ENCODE results near the gene MRTFB. TPM values are rescaled to one million over a fixed set of nuclear protein-coding genes. Genes with fewer than 3 reads are reported as not detected.
A peak's percentile ranks its signal among the peaks of the same experiment; 100 is the strongest.

Gene MRTFB
- total RNA-seq, 1 experiment from 2014 or later: 12.7 TPM

GRCh38 chr16:14097182-14097959 lies 26.3 kb downstream of the MRTFB start:
- peak; percentile 65 for ATAC-seq
- H3K27ac ChIP-seq (ENCODE audit: low read length): peak overlapping the region; percentile 88
- CTCF ChIA-PET: no interaction called here

GRCh38 chr16:14098081-14098480 lies 27.0 kb downstream of the MRTFB start:
- peak overlapping the region; percentile 88 for H3K27ac ChIP-seq (ENCODE audit: low read length)
- H3K9me3 ChIP-seq (ENCODE audit: low read length): no peaks in the 10 kb centered on the region
- peaks cover 76% of the 10 kb centered on the region for H3K79me2 ChIP-seq (ENCODE audit: low read length)
- no peaks in the 10 kb centered on the region for H3K27me3 ChIP-seq (ENCODE audit: low read length)
- H3K9ac ChIP-seq (ENCODE audit: low read length): no peak overlapping the region
- BruUV-seq (replicated peaks): no TSS peak
- no peaks in the 10 kb centered on the region for H3K9me2 ChIP-seq (replicated peaks; ENCODE audit: low read length)
- H4K20me1 ChIP-seq (ENCODE audit: low read length): no peaks in the 10 kb centered on the region
- CTCF ChIA-PET: no interaction called here
- peaks cover 7% of the 10 kb centered on the region for H3F3A ChIP-seq (ENCODE audit: low read length, unreplicated experiment)
- H3K4me1 ChIP-seq (ENCODE audit: insufficient read depth, low read length): peaks cover 41% of the 10 kb centered on the region
- peak overlapping the region; percentile 85 for H3K4me2 ChIP-seq (ENCODE audit: low read length)
- no peak overlapping the region for H2AFZ ChIP-seq (ENCODE audit: low read length)
- H3K36me3 ChIP-seq (ENCODE audit: low read depth, low read length): no peaks in the 10 kb centered on the region
- POLR2A ChIA-PET (ENCODE audit: unreplicated experiment): no interaction called here
- TF ChIP-seq, protein P1, sequence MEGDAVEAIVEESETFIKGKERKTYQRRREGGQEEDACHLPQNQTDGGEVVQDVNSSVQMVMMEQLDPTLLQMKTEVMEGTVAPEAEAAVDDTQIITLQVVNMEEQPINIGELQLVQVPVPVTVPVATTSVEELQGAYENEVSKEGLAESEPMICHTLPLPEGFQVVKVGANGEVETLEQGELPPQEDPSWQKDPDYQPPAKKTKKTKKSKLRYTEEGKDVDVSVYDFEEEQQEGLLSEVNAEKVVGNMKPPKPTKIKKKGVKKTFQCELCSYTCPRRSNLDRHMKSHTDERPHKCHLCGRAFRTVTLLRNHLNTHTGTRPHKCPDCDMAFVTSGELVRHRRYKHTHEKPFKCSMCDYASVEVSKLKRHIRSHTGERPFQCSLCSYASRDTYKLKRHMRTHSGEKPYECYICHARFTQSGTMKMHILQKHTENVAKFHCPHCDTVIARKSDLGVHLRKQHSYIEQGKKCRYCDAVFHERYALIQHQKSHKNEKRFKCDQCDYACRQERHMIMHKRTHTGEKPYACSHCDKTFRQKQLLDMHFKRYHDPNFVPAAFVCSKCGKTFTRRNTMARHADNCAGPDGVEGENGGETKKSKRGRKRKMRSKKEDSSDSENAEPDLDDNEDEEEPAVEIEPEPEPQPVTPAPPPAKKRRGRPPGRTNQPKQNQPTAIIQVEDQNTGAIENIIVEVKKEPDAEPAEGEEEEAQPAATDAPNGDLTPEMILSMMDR (conservative IDR thresholded peaks at IDR 0.05; ENCODE audit: low read depth, low read length): no peak
- no peak for TF ChIP-seq EZH2phosphoT487 (IDR thresholded peaks at IDR 0.05; ENCODE audit: borderline replicate concordance, low read length)
- no peak for TF ChIP-seq EZH2 (IDR thresholded peaks at IDR 0.05; ENCODE audit: low read length, unreplicated experiment)
- DNase-seq (no peak), ATAC-seq (no peak)
- H3K4me3 ChIP-seq (ENCODE audit: low read length): peak overlapping the region; percentile 58
- intact Hi-C loops (cut with micrococcal nuclease): loop anchor here (10.0 kb wide), 1 partner anchor 87 kb away; no protein-coding TSS in a partner anchor

More at GRCh38 chr16:14097182-14097959, 26.3 kb downstream of the MRTFB start:
- peaks cover 75% of the 10 kb centered on the region for H3K79me2 ChIP-seq (ENCODE audit: low read length)
- peak overlapping the region; percentile 58 for H3K4me3 ChIP-seq (ENCODE audit: low read length)
- no peaks in the 10 kb centered on the region for H4K20me1 ChIP-seq (ENCODE audit: low read length)
- POLR2A ChIA-PET (ENCODE audit: unreplicated experiment): no interaction called here
- no TSS peak for BruUV-seq (replicated peaks)
- intact Hi-C loops (cut with micrococcal nuclease): loop anchor here (10.0 kb wide), 1 partner anchor 87 kb away; no protein-coding TSS in a partner anchor
- H3K9ac ChIP-seq (ENCODE audit: low read length): peak overlapping the region; percentile 39
- H2AFZ ChIP-seq (ENCODE audit: low read length): no peak overlapping the region
- peak overlapping the region; percentile 85 for H3K4me2 ChIP-seq (ENCODE audit: low read length)
- H3K9me3 ChIP-seq (ENCODE audit: low read length): no peaks in the 10 kb centered on the region
- no peaks in the 10 kb centered on the region for H3K36me3 ChIP-seq (ENCODE audit: low read depth, low read length)
- H3K9me2 ChIP-seq (replicated peaks; ENCODE audit: low read length): no peaks in the 10 kb centered on the region
- peak; percentile 93 for DNase-seq
- peaks cover 44% of the 10 kb centered on the region for H3K4me1 ChIP-seq (ENCODE audit: insufficient read depth, low read length)
- no peak for TF ChIP-seq EZH2 (IDR thresholded peaks at IDR 0.05; ENCODE audit: low read length, unreplicated experiment)
- TF ChIP-seq EZH2phosphoT487 (IDR thresholded peaks at IDR 0.05; ENCODE audit: borderline replicate concordance, low read length): no peak
- TF ChIP-seq, protein P1 (conservative IDR thresholded peaks at IDR 0.05; ENCODE audit: low read depth, low read length): no peak
- peaks cover 7% of the 10 kb centered on the region for H3F3A ChIP-seq (ENCODE audit: low read length, unreplicated experiment)
- H3K27me3 ChIP-seq (ENCODE audit: low read length): no peaks in the 10 kb centered on the region

GRCh38 chr16:14100825-14101224 lies 29.7 kb downstream of the MRTFB start:
- no peak overlapping the region for H3K4me2 ChIP-seq (ENCODE audit: low read length)
- no peaks in the 10 kb centered on the region for H3K36me3 ChIP-seq (ENCODE audit: low read depth, low read length)
- TF ChIP-seq, protein P1 (conservative IDR thresholded peaks at IDR 0.05; ENCODE audit: low read depth, low read length): no peak
- TF ChIP-seq EZH2phosphoT487 (IDR thresholded peaks at IDR 0.05; ENCODE audit: borderline replicate concordance, low read length): no peak
- TF ChIP-seq EZH2 (IDR thresholded peaks at IDR 0.05; ENCODE audit: low read length, unreplicated experiment): no peak
- no peaks in the 10 kb centered on the region for H4K20me1 ChIP-seq (ENCODE audit: low read length)
- intact Hi-C loops (cut with micrococcal nuclease): no loop called here
- H3K9ac ChIP-seq (ENCODE audit: low read length): no peak overlapping the region
- DNase-seq (no peak), ATAC-seq (no peak)
- H3K79me2 ChIP-seq (ENCODE audit: low read length): peaks cover 82% of the 10 kb centered on the region
- no peak overlapping the region for H3K27ac ChIP-seq (ENCODE audit: low read length)
- no peak overlapping the region for H2AFZ ChIP-seq (ENCODE audit: low read length)
- peaks cover 34% of the 10 kb centered on the region for H3K4me1 ChIP-seq (ENCODE audit: insufficient read depth, low read length)
- no TSS peak for BruUV-seq (replicated peaks)
- ChIA-PET POLR2A (ENCODE audit: unreplicated experiment) (no interaction called here), CTCF (no interaction called here)
- no peaks in the 10 kb centered on the region for H3K9me2 ChIP-seq (replicated peaks; ENCODE audit: low read length)
- H3K4me3 ChIP-seq (ENCODE audit: low read length): no peak overlapping the region
- peaks cover 7% of the 10 kb centered on the region for H3F3A ChIP-seq (ENCODE audit: low read length, unreplicated experiment)
- no peaks in the 10 kb centered on the region for H3K27me3 ChIP-seq (ENCODE audit: low read length)
- no peaks in the 10 kb centered on the region for H3K9me3 ChIP-seq (ENCODE audit: low read length)
